ENCODE results near the gene PHF23.
"Not testable (repeated sequence)": the region's sequence is repeated elsewhere in the genome, so short reads cannot be mapped to it uniquely, and the experiment has no call there.

Gene PHF23

DNA sequence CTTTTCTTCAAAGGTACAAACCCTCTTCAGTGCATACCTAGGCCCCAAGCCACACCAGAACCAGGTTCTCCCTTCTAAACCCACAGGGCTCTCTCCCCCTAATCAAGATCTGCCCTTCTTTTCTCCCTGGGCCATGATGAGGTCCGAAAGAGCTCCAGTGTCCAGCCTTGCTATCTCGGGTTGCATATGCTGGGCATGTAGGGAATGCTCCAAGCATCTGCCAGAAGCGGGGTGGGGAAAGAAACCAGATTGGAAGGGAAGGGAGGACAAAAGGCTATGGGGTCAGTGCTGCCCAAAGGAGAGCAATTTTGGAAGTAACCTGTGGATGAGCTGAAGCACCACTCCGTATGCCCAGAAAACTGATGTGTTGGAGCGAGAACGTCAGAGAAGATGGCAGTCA is 10.0 kb upstream of the PHF23 start:
- peaks cover 26% of the 10 kb centered on the region for H3K36me3 ChIP-seq

DNA sequence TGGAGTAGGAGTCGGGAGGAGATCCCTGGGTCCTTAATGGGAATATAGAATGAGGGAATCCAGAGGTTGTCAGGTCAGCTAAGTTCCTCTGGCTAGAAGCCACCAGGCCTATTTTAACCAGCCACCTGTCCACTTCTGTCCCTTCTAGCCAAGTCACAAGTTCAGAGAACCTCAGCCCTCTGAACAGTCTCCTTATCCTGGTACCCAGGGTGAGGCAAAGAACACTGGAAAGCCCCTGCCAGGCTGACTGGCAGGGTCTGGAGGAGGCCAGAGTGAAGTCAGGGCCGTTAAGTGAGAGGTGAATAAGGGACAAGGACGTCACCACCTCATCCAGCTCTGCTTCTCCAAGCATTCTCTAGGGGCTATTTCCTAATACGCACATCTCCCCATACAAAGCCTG is 9.5 kb upstream of the PHF23 start:
- no peaks in the 10 kb centered on the region for H3K9me3 ChIP-seq
- no peak overlapping the region for H3K4me3 ChIP-seq (ENCODE audit: low read depth in 1 of 2, low read length in 1 of 2)
- TF ChIP-seq CTCF (IDR thresholded peaks at IDR 0.05): no peak
- no peak overlapping the region for H3K27ac ChIP-seq
- H3K36me3 ChIP-seq: peaks cover 30% of the 10 kb centered on the region
- H3K27me3 ChIP-seq: no peaks in the 10 kb centered on the region
- peaks cover 35 to 36% of the 10 kb centered on the region in 2 experiments for H3K4me1 ChIP-seq (ENCODE audit: control insufficient read depth in 1 of 2, insufficient read depth in 1 of 2, low read depth in 1 of 2, low read length in 1 of 2)

More for the DNA sequence above, 10.0 kb upstream of the PHF23 start:
- H3K27me3 ChIP-seq: no peaks in the 10 kb centered on the region
- H3K9me3 ChIP-seq: no peaks in the 10 kb centered on the region
- no peak for TF ChIP-seq CTCF (IDR thresholded peaks at IDR 0.05)
- H3K27ac ChIP-seq: no peak overlapping the region
- no peak overlapping the region for H3K4me3 ChIP-seq (ENCODE audit: low read depth in 1 of 2, low read length in 1 of 2)
- peaks cover 33% of the 10 kb centered on the region in 2 experiments for H3K4me1 ChIP-seq (ENCODE audit: control insufficient read depth in 1 of 2, insufficient read depth in 1 of 2, low read depth in 1 of 2, low read length in 1 of 2)

GRCh38 chr17:7246779-7247178 is 7.5 kb upstream of the PHF23 start:
- H3K36me3 ChIP-seq: peaks cover 32% of the 10 kb centered on the region
- no peak overlapping the region for H3K4me3 ChIP-seq (ENCODE audit: low read depth in 1 of 2, low read length in 1 of 2)
- TF ChIP-seq CTCF (IDR thresholded peaks at IDR 0.05): no peak
- H3K27me3 ChIP-seq: no peaks in the 10 kb centered on the region
- peaks cover 33 to 36% of the 10 kb centered on the region in 2 experiments for H3K4me1 ChIP-seq (ENCODE audit: control insufficient read depth in 1 of 2, insufficient read depth in 1 of 2, low read depth in 1 of 2, low read length in 1 of 2)
- H3K9me3 ChIP-seq: no peaks in the 10 kb centered on the region
- H3K27ac ChIP-seq: no peak overlapping the region

DNA sequence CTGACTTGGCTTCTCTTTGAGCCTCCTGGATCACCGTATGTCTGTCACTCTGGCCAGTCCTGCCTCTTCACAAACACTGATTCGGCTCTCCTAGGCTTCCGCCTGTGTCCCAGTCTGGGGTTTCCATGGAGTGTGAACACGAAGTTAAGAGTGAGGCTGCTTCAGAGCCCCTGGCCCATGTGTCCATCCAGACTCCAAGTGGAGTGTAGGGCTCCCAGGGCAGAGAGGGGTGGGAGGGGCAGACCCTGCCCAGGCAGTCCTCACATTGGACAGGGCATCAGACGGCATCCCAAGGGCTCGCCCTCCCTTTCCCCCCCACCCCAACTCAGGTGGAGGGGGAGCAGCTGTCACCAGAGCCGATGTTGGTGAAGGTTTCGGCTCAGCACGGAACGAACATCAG is 4.6 kb upstream of the PHF23 start:
- Histone ChIP-seq H3K27ac (peak overlapping the region; percentile 99), H3K4me1 (ENCODE audit: control insufficient read depth in 1 of 2, insufficient read depth in 1 of 2, low read depth in 1 of 2, low read length in 1 of 2) (peaks cover 30 to 36% of the 10 kb centered on the region in 2 experiments), H3K36me3 (peaks cover 50% of the 10 kb centered on the region), H3K4me3 (ENCODE audit: low read depth in 1 of 2, low read length in 1 of 2) (peak overlapping the region; percentile 84 to 98)
- H3K9me3 ChIP-seq, H3K27me3 ChIP-seq: not testable (repeated sequence)

- H3K4me1 ChIP-seq (ENCODE audit: control insufficient read depth in 1 of 2, insufficient read depth in 1 of 2, low read depth in 1 of 2, low read length in 1 of 2): peaks cover 29 to 34% of the 10 kb centered on the region in 2 experiments
- peaks cover 50% of the 10 kb centered on the region for H3K36me3 ChIP-seq
- peak overlapping the region; percentile 84 to 98 for H3K4me3 ChIP-seq (ENCODE audit: low read depth in 1 of 2, low read length in 1 of 2)
- TF ChIP-seq CTCF (IDR thresholded peaks at IDR 0.05): no peak
- no peaks in the 10 kb centered on the region for H3K9me3 ChIP-seq
- H3K27ac ChIP-seq: peak overlapping the region; percentile 99
- no peaks in the 10 kb centered on the region for H3K27me3 ChIP-seq
Measured at GRCh38 chr17:7243453-7243729, 4.1 kb upstream of the PHF23 start.

DNA sequence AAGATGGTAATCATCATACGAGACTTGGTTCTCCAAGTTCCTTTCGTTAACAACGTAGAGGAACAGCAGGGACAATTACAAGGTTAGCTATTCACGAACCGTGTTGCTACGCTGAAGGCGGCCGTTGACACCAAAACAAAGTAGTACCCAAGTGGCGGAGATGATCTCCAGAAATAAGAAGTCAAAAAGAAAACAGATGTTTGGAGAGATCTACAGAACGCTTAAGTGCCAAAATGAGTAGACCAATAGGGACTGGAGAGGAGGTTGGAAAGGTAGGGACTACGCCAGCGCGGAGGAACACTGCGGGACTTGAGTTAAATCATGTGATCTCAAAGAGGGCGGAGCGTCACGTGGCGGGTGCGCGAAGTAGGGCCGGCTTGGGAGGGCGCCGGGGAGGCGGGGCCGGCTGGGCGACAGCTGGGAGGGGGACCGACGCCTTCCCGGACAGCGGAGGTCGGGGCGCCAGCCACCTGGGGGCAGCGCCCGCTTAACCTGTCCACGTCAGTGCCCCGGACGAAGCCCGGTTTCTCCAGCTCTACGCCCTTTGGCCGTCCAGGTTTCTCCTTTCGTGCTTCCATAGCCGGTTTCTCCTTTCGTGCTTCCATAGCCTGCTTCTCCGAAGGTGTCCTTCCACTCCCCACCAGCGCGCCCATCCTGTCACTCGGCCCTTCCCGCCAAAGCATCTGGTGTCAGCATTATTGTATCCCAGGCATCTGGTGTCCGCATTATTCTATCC is 3.6 kb upstream of the PHF23 start:
- TF ChIP-seq CTCF (IDR thresholded peaks at IDR 0.05): peak; percentile 32
- Histone ChIP-seq H3K4me1 (ENCODE audit: control insufficient read depth in 1 of 2, insufficient read depth in 1 of 2, low read depth in 1 of 2, low read length in 1 of 2) (peaks cover 30 to 34% of the 10 kb centered on the region in 2 experiments), H3K27me3 (no peaks in the 10 kb centered on the region), H3K36me3 (peaks cover 50% of the 10 kb centered on the region), H3K27ac (peak overlapping the region; percentile 99), H3K9me3 (no peaks in the 10 kb centered on the region), H3K4me3 (ENCODE audit: low read depth in 1 of 2, low read length in 1 of 2) (peak overlapping the region; percentile 84 to 98)
